C4-2B (cell line): ENCODE data around the gene PPP6C.
"Not testable (repeated sequence)": the region's sequence is repeated elsewhere in the genome, so short reads cannot be mapped to it uniquely, and the experiment has no call there.

Experiments used
- H3K27ac ChIP-seq: fragments of 450-650 bp; 2 replicates; pipeline ENCODE4 v1.5.1; 2017
- CTCF ChIP-seq: fragments of 450-650 bp; conservative IDR thresholded peaks from 2 replicates; pipeline ENCODE4 v1.5.1; 2017; ENCODE audit warnings: mild to moderate bottlenecking
- ZFX ChIP-seq: fragments of 450-650 bp; IDR thresholded peaks from 2 replicates; pipeline ENCODE4 v1.6.1; 2017

PPP6C gene

DNA sequence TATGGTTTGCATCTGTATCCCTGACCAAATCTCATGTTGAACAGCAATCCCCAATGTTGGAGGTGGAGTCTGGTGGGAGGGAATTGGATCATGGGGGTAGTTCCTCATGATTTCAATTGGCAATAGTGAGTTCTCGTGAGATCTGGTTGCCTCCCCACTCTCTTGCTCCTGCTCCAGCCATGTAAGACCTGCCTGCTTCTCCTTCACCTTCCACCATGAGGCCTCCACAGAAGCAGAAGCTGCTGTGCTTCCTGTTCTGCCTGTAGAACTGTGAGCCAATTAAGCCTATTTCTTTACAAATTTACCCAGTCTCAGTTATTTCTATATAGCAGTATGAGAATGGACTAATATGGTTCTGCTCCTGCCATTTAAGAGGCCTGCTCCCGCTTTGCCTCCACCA, 79.1 kb downstream of the PPP6C start:
- TF ChIP-seq CTCF (no peak), ZFX (no peak)
- no peak overlapping the region for H3K27ac ChIP-seq

DNA sequence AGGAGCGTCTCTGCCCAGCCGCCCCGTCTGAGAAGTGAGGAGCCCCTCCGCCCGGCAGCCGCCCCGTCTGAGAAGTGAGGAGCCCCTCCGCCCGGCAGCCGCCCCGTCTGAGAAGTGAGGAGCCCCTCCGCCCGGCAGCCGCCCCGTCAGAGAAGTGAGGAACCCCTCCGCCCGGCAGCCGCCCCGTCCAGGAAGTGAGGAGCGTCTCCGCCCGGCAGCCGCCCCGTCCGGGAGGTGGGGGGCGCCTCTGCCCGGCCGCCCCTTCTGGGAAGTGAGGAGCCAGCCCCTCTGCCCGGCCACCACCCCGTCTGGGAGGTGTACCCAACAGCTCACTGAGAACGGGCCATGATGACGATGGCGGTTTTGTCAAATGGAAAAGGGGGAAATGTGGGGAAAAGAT, 81.1 kb downstream of the PPP6C start:
- H3K27ac ChIP-seq: not testable (repeated sequence)

GRCh38 chr9:125106285-125106893, 83.2 kb downstream of the PPP6C start:
- no peak overlapping the region for H3K27ac ChIP-seq
- no peak for TF ChIP-seq CTCF
- TF ChIP-seq ZFX: no peak

- no peak for TF ChIP-seq ZFX
- TF ChIP-seq CTCF: no peak
- H3K27ac ChIP-seq: no peak overlapping the region
These were observed 85.7 kb downstream of the PPP6C start for GRCh38 chr9:125103770-125104460.

DNA sequence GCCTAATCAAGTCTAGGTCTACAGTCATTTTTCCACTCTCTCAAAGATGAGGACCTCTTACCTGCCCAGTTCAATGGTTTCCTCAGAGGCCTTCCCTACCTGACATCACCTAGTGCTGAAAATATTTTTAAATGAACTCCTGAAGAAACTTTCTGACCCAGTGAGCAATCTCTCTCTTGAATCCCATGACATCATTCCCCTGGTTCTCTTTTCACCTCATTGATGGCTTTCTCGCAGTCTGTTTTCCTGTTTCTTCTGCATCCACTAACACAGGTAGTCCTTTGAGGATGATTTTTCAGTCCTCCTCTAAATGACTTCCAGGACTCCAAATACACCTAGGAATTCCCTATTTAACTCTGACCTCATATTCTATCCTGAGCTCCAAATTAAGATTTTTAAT, 86.6 kb downstream of the PPP6C start:
- TF ChIP-seq ZFX (no peak), CTCF (no peak)
- H3K27ac ChIP-seq: no peak overlapping the region

DNA sequence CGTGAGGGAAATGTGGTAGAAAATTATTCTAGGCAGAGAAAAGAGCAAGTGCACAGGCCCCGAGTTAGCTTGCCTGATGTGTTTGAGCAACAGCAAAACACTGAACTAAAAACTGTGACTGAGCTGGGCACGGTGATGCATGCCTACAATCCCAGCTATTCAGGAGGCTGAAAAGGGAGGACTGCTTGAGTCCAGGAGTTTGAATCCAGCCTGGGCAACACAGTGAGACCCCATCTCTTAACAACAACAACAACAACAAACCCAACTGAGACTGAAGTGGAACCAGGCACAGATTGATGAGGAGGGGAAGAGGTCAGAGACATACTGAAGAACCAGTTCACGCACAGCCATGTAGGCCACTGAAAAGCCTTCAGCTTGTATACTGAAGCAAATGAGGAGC, 88.8 kb downstream of the PPP6C start:
- TF ChIP-seq ZFX: no peak
- no peak for TF ChIP-seq CTCF
- no peak overlapping the region for H3K27ac ChIP-seq

DNA sequence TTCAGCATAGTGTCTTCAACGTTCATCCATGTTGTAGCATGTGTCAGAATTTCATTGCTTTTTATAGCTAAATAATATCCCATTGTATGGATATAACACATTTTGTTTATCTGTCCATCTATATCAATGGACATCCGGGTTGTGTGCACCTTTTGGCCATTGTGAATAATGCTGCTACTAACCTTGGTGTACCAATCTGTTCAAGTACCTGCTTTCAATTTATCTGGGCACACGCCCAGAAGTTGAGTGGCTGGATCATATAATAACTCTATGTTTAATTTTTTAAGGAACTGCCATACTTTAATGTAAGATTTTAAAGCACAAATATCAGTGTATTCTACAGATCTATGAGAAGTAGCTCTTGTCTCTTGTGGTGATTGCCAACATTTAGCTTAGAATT, 89.8 kb downstream of the PPP6C start:
- no peak overlapping the region for H3K27ac ChIP-seq
- TF ChIP-seq CTCF: no peak
- no peak for TF ChIP-seq ZFX
